DOHH2 (cell line): ENCODE data around the gene TMEM18.

Source experiments
- EZH2phosphoT487 ChIP-seq: fragments of 200-600 bp; sonication (generic); IDR thresholded peaks from 2 replicates; pipeline ENCODE4 v1.6.1; 2017; ENCODE audit warnings: borderline replicate concordance, mild to moderate bottlenecking, antibody characterized with exemption, low read length, moderate library complexity, mixed read lengths
- TF ChIP-seq, protein P1 (sequence below): fragments of 200-600 bp; sonication (generic); IDR thresholded peaks from one replicate; pipeline ENCODE4 v1.5.1; 2014; ENCODE audit warnings: antibody characterized with exemption, mild to moderate bottlenecking, low read depth, low read length; ENCODE audit not compliant: poor library complexity, severe bottlenecking

DNA sequence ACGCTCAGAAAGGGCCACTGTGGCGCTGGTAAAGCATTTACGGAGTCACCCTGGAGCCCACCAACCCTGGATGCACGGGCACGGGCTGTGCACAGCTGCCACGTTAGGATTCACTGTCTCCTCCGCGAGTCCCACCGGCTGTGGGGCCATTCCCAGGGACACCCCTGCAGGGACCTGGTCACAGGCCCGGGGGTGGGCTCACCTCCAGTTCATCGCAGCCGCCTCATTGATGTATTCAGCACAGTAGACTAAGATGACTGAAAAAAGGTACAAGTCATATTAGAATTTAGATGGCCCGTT lies 4.7 kb downstream of the TMEM18 start:
- TF ChIP-seq, protein P1, sequence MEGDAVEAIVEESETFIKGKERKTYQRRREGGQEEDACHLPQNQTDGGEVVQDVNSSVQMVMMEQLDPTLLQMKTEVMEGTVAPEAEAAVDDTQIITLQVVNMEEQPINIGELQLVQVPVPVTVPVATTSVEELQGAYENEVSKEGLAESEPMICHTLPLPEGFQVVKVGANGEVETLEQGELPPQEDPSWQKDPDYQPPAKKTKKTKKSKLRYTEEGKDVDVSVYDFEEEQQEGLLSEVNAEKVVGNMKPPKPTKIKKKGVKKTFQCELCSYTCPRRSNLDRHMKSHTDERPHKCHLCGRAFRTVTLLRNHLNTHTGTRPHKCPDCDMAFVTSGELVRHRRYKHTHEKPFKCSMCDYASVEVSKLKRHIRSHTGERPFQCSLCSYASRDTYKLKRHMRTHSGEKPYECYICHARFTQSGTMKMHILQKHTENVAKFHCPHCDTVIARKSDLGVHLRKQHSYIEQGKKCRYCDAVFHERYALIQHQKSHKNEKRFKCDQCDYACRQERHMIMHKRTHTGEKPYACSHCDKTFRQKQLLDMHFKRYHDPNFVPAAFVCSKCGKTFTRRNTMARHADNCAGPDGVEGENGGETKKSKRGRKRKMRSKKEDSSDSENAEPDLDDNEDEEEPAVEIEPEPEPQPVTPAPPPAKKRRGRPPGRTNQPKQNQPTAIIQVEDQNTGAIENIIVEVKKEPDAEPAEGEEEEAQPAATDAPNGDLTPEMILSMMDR, result no peak
- TF ChIP-seq EZH2phosphoT487, result no peak
